Large intestine (tissue), 12 donors: ENCODE results near the gene PODN. TPM values are rescaled to one million over a fixed set of nuclear protein-coding genes. Genes with fewer than 3 reads are reported as not detected.

Source experiments
- DNase-seq, 2 donors: peaks; one replicate each; pipeline versions ENCODE4 v3.0.0 to v3.0.0-alpha.2; 2013
- H3K27ac ChIP-seq: one replicate; pipeline ENCODE4 v1.5.1; 2013; ENCODE audit warnings: low read length
- H3K27me3 ChIP-seq: 2 replicates; pipeline ENCODE4 v1.6.1; 2013; ENCODE audit warnings: low read length; ENCODE audit not compliant: control insufficient read depth, insufficient read depth
- H3K36me3 ChIP-seq: 2 replicates; pipeline ENCODE4 v1.6.1; 2013; ENCODE audit warnings: low read length; ENCODE audit not compliant: control insufficient read depth, insufficient read depth
- H3K4me1 ChIP-seq: one replicate; pipeline ENCODE4 v1.6.1; 2013; ENCODE audit warnings: low read length; ENCODE audit not compliant: control insufficient read depth, insufficient read depth
- H3K4me3 ChIP-seq: one replicate; pipeline ENCODE4 v1.5.1; 2013; ENCODE audit warnings: low read length
- H3K9me3 ChIP-seq: one replicate; pipeline ENCODE4 v1.6.1; 2013; ENCODE audit warnings: mild to moderate bottlenecking, low read depth, low read length, moderate library complexity; ENCODE audit not compliant: control insufficient read depth
- WGBS: methylation state at CpG from one replicate; pipeline ENCODE4 v1.1.5; 2013; ENCODE audit warnings: low lambda C conversion rate; ENCODE audit not compliant: insufficient coverage; 5-methylcytosine and 5-hydroxymethylcytosine counted together
- long read RNA-seq, 11 donors: transcript quantifications; one replicate each; lab custom pipeline, GENCODE V29; 2026
- polyA plus RNA-seq: library from polyadenylated mRNA; unstranded; fragments of 120-200 nt; gene quantifications from one replicate; pipeline ENCODE4 v1.2.1, GENCODE V29; 2013

The PODN gene, protein sequence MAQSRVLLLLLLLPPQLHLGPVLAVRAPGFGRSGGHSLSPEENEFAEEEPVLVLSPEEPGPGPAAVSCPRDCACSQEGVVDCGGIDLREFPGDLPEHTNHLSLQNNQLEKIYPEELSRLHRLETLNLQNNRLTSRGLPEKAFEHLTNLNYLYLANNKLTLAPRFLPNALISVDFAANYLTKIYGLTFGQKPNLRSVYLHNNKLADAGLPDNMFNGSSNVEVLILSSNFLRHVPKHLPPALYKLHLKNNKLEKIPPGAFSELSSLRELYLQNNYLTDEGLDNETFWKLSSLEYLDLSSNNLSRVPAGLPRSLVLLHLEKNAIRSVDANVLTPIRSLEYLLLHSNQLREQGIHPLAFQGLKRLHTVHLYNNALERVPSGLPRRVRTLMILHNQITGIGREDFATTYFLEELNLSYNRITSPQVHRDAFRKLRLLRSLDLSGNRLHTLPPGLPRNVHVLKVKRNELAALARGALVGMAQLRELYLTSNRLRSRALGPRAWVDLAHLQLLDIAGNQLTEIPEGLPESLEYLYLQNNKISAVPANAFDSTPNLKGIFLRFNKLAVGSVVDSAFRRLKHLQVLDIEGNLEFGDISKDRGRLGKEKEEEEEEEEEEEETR
- polyA plus RNA-seq = 7.6 TPM
- long read RNA-seq, donor 1, partial matches to known transcripts = 0 of 1 reads
- long read RNA-seq, donor 1, other reads (novel, unspliced or antisense) = 0 of 1 reads
- long read RNA-seq, donor 2, partial matches to known transcripts = 0 of 1 reads
- long read RNA-seq, donor 2, other reads (novel, unspliced or antisense) = 0 of 1 reads
- long read RNA-seq, donor 3 = 0 reads
- long read RNA-seq, donor 4 = 0 reads
- long read RNA-seq, donor 5, partial matches to known transcripts = 0 of 1 reads
- long read RNA-seq, donor 5, other reads (novel, unspliced or antisense) = 0 of 1 reads
- long read RNA-seq, donor 6, partial matches to known transcripts = 0 of 1 reads
- long read RNA-seq, donor 6, other reads (novel, unspliced or antisense) = 0 of 1 reads
- long read RNA-seq, donor 7, partial matches to known transcripts = 0 of 1 reads
- long read RNA-seq, donor 7, other reads (novel, unspliced or antisense) = 0 of 1 reads
- long read RNA-seq, donor 8, partial matches to known transcripts = 0 of 2 reads
- long read RNA-seq, donor 8, other reads (novel, unspliced or antisense) = 0 of 2 reads
- long read RNA-seq, donor 9 = 0 reads
- long read RNA-seq, donor 10, partial matches to known transcripts = 0 of 1 reads
- long read RNA-seq, donor 10, other reads (novel, unspliced or antisense) = 0 of 1 reads
- long read RNA-seq, donor 11, partial matches to known transcripts = 0 of 1 reads
- long read RNA-seq, donor 11, other reads (novel, unspliced or antisense) = 0 of 1 reads

DNA sequence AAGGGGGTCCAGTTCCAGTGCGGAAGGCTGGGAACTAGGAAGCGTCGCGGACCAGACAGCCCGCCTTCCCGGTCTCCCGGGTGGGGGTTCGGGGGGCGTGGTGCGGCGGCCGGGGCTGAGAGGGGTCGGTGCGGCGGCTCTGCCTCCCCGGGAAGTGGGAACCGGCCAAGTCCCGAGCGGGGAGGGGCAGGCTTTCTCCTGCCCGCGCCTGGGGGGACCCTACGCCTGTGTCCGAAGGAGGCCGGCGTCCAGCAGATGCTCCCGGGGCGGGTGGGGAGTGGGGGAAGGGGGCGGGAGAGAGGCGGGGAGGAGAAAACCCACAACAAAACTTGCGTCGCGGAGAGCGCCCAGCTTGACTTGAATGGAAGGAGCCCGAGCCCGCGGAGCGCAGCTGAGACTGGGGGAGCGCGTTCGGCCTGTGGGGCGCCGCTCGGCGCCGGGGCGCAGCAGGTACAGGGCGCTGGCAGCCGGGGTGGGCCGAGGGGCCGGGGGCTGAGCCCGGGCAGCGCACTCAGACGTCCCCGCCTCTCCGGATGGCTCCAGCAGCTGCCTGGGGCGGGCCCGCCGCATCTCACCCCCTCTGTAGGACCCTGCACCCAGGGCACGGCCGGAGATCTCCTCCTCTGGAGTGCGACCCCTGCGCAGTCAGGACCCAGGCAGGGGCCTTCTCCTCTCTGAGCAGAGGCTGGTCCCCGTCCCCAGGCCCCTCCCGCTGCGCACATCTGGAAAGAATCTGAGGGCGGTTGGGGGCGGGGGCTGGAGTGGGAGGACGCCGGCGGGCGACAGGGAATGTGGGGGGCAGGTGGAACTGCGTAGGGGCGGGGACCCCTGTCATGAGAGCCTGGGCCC lies at the start of gene PODN:
Gene PODN, plus strand, starts transcription at position 355 of the 849 bp plus-strand sequence. CDS start 7,643 bp downstream, outside the sequence.
- Histone ChIP-seq H3K4me3 (peak within 1 kb of the TSS; percentile 52), H3K36me3 (no peaks in the 10 kb centered on the region), H3K4me1 (peaks cover 12% of the 10 kb centered on the region), H3K27me3 (peaks cover 37% of the 10 kb centered on the region), H3K9me3 (peaks cover 6% of the 10 kb centered on the region), H3K27ac (no peak within 1 kb of the TSS)
- DNase-seq = peak in 1 of 2 donors; percentile 33
- WGBS = no CpG with 5 or more reads among the region's 73 CpGs

DNA sequence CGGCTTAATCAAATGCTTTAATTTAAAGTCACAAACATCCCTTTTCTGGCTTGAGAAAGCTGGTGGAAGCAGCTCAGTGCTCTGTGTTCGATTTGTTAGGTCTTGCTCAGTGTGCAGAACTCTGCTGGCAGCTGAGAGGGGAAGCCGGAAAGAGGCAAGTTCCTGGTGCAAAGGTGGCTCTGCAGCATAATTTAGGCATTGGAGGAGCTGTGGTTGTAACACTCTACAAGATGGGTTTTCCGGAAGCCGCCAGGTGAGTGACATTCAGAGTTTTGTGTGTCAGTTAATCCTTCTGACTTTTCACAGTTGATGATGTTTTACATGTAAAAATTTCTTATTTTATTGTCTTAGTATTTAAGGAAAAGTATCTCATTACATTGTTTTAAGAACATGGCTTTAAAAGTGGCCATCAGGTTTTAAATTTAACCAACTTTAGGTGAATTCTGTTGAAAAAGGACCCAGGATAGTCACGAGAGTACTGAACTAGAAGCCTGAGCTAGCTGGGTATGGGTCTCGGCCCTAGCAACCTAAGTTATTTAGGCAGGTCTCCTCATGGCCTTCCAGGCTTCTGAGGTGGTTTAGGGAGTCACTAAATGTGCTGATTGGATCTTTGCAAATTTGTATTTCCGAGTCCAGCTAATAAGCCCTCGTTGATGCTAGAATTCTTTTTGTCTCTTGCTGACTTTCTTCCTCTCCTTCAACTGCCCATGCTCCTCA lies 47.1 kb upstream of the PODN start:
- H3K4me1 ChIP-seq = no peaks in the 10 kb centered on the region
- peak overlapping the region; percentile 56 for H3K4me3 ChIP-seq
- peak overlapping the region; percentile 51 for H3K27ac ChIP-seq
- peaks cover 6% of the 10 kb centered on the region for H3K36me3 ChIP-seq
- 0% methylated on average over 2 of the region's 9 CpGs for WGBS
- peak; percentile 86 to 95 for DNase-seq
- no peaks in the 10 kb centered on the region for H3K27me3 ChIP-seq
- no peaks in the 10 kb centered on the region for H3K9me3 ChIP-seq

DNA sequence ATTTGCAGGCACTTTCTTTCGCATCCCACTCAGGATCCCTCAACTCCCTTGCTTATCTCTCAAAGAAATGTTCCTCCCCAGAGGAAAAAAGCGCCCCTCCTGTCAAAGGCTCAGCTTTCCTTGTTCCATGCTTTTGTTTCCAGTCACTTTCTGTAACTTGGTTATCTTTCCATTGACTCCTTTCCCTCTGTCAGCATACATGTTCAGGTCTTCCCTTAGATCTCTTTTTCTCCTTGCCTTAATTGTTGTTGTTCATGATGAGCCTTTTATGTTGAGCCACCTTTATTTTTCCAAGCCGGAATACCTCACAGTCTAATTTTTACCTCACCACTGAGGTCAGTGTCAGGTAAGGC lies 46.5 kb upstream of the PODN start:
- peaks cover 6% of the 10 kb centered on the region for H3K36me3 ChIP-seq
- DNase-seq = peak in 1 of 2 donors; percentile 30

DNA sequence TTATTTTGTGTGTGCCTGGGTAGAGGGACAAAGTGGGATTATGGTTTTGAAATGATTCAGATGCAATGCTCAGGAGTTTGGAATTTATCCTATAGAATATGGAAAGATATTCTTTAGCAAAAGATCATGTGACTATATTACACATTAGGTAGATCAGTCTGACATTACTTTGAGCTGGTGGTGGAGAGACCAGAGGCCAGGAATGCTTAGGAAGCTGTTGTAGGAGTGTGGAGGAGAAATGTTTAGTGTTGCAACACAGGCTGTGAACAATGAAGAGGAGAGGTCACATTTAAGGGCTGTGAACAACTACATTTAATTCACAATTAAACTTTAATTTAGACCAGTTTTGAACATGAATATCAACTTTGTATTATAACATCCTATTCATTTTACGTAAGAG lies 45.3 kb upstream of the PODN start:
- WGBS = 100% methylated on average over 1 of the region's 1 CpG
- Histone ChIP-seq H3K4me3 (no peak overlapping the region), H3K9me3 (no peaks in the 10 kb centered on the region), H3K4me1 (no peaks in the 10 kb centered on the region), H3K36me3 (peaks cover 6% of the 10 kb centered on the region), H3K27ac (no peak overlapping the region), H3K27me3 (no peaks in the 10 kb centered on the region)
- peak in 1 of 2 donors; percentile 16 for DNase-seq

More for the DNA sequence above, 46.5 kb upstream of the PODN start:
- Histone ChIP-seq H3K27me3 (no peaks in the 10 kb centered on the region), H3K27ac (peak overlapping the region; percentile 51), H3K4me1 (no peaks in the 10 kb centered on the region), H3K4me3 (peak overlapping the region; percentile 56), H3K9me3 (no peaks in the 10 kb centered on the region)
- 0% methylated on average over 2 of the region's 3 CpGs for WGBS

DNA sequence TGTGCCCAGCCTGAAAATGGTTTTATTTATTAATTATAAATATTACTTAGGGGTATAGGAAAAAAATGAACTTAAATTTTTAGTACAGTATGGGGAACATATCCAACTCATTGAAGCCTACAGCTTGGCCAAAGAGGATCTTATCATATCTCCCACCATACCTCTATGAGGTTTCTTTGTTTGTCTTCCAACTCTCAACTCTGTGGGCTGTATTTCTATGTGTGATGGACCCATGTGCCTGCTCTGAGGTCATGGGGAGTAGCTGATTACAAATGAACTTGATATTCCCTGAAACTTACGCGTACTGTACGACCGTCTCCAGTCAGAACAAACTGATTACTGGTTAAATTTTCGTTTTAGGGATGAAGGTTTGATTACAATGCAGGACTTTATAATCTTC lies 41.4 kb upstream of the PODN start:
- Histone ChIP-seq H3K4me3 (no peak overlapping the region), H3K27me3 (no peaks in the 10 kb centered on the region), H3K27ac (no peak overlapping the region), H3K36me3 (peaks cover 6% of the 10 kb centered on the region), H3K9me3 (no peaks in the 10 kb centered on the region), H3K4me1 (peaks cover 10% of the 10 kb centered on the region)
- 89% methylated on average over 5 of the region's 5 CpGs for WGBS
- no peak for DNase-seq

DNA sequence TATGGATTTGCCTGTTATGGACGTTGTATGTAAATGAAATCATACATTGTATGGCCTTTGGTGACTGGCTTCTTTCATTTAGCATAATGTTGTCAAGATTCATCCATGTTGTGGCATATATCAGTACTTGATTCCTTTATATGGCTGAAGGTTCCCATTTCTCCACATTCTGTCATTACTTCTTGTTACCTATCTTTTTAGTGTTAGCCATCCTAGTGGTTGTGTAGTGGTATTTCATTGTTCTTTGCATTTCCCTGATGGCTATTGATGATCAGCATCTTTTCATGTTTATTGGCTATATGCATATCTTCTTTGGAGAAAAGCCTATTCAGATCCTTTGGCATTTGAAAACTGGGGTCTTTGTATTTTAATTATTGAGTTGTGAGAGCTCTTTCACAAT lies 39.8 kb upstream of the PODN start:
- Histone ChIP-seq H3K27me3 (no peaks in the 10 kb centered on the region), H3K4me3 (no peak overlapping the region), H3K27ac (no peak overlapping the region), H3K9me3 (no peaks in the 10 kb centered on the region), H3K4me1 (peaks cover 12% of the 10 kb centered on the region), H3K36me3 (peaks cover 3% of the 10 kb centered on the region)
- DNase-seq = no peak
- WGBS = no CpG with 5 or more reads among the region's 1 CpG

DNA sequence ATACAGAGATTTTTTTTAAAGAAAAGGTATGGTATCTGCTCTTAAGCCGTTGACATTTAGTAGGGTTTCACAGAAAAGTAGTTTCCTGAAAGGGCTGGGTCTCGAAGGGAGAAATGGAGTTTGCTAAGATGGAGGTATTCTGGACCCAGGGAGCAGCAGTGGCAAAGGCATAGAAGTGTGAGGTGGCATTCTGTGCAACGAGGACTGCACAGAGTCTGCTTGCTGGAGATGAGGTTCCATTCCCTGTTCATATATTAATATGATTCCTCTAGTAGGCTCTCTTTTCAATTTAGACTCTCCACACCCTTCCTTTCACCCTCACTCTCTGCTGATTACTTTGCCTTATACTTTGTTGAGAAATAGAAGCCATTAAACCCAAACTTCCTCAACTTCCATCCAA lies 38.5 kb upstream of the PODN start:
- Histone ChIP-seq H3K4me1 (peaks cover 12% of the 10 kb centered on the region), H3K4me3 (no peak overlapping the region), H3K36me3 (no peaks in the 10 kb centered on the region), H3K9me3 (no peaks in the 10 kb centered on the region), H3K27me3 (no peaks in the 10 kb centered on the region), H3K27ac (no peak overlapping the region)
- WGBS = no CpG with 5 or more reads among the region's 3 CpGs
- no peak for DNase-seq

DNA sequence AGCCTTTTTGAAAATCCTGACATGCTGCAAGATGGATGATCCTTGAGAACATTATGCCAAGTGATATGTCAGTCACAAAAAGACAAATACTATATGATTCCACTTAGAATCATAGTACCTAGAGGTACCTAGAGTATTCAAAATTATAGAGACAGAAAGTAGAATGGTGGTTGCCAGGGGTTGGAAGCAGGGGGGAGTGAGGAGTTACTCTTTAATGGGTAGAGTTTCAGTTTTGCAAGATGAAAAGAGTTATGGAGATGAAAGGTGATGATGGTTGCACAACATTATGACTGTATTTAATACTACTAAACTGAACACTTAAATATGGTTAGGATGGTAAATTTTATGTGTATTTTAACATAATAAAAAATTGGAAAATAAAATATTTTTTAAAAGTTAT lies 37.9 kb upstream of the PODN start:
- peaks cover 12% of the 10 kb centered on the region for H3K4me1 ChIP-seq
- no peak overlapping the region for H3K27ac ChIP-seq
- no peaks in the 10 kb centered on the region for H3K9me3 ChIP-seq
- DNase-seq = no peak
- H3K27me3 ChIP-seq = no peaks in the 10 kb centered on the region
- no peak overlapping the region for H3K4me3 ChIP-seq
- no peaks in the 10 kb centered on the region for H3K36me3 ChIP-seq
